GM21526 (cell line): Measurements from ENCODE around the gene CNTNAP2.

Experiments used
- ATAC-seq: cut with Tn5 transposase; IDR thresholded peaks from one replicate; pipeline ENCODE4 v1.9.1; 2021; ENCODE audit warnings: moderate library complexity; ENCODE audit not compliant: unreplicated experiment, low FRiP score

The CNTNAP2 gene

GRCh38 chr7:148379677-148380076, 2263.1 kb downstream of the CNTNAP2 start:
- ATAC-seq = no peak

GRCh38 chr7:148380596-148381419, 2264.2 kb downstream of the CNTNAP2 start:
- ATAC-seq = no peak

GRCh38 chr7:148382596-148382995, 2266.0 kb downstream of the CNTNAP2 start:
- ATAC-seq = no peak

GRCh38 chr7:148383651-148384050, 2267.1 kb downstream of the CNTNAP2 start:
- ATAC-seq = no peak

- ATAC-seq = no peak
These were observed 2268.5 kb downstream of the CNTNAP2 start for GRCh38 chr7:148385009-148385682.

GRCh38 chr7:148390381-148390780, 2273.8 kb downstream of the CNTNAP2 start:
- no peak for ATAC-seq

- no peak for ATAC-seq
These were observed 2275.0 kb downstream of the CNTNAP2 start for GRCh38 chr7:148391591-148391990.

- ATAC-seq = no peak
These were observed 2278.0 kb downstream of the CNTNAP2 start for GRCh38 chr7:148394582-148394981.

GRCh38 chr7:148395352-148395811, 2278.8 kb downstream of the CNTNAP2 start:
- no peak for ATAC-seq

- ATAC-seq = no peak
These were observed 2279.6 kb downstream of the CNTNAP2 start for GRCh38 chr7:148395990-148396716.

- ATAC-seq = no peak
These were observed 2280.5 kb downstream of the CNTNAP2 start for GRCh38 chr7:148397056-148397455.

- no peak for ATAC-seq
These were observed 2280.9 kb downstream of the CNTNAP2 start for GRCh38 chr7:148397551-148397950.

- no peak for ATAC-seq
These were observed 2281.4 kb downstream of the CNTNAP2 start for GRCh38 chr7:148397985-148398384.

- ATAC-seq = peak; percentile 69
These were observed 2282.3 kb downstream of the CNTNAP2 start for GRCh38 chr7:148398844-148399365.

GRCh38 chr7:148400101-148400500, 2283.5 kb downstream of the CNTNAP2 start:
- ATAC-seq = no peak

- ATAC-seq = no peak
These were observed 2285.6 kb downstream of the CNTNAP2 start for GRCh38 chr7:148402159-148402558.

GRCh38 chr7:148403466-148403993, 2286.9 kb downstream of the CNTNAP2 start:
- ATAC-seq = no peak

- ATAC-seq = no peak
These were observed 2291.7 kb downstream of the CNTNAP2 start for GRCh38 chr7:148408307-148408706.

- no peak for ATAC-seq
These were observed 2294.3 kb downstream of the CNTNAP2 start for GRCh38 chr7:148410905-148411304.

GRCh38 chr7:148412691-148413090, 2296.1 kb downstream of the CNTNAP2 start:
- no peak for ATAC-seq
